ENCODE results near the gene MRTO4. TPM values are rescaled to one million over a fixed set of nuclear protein-coding genes. Genes with fewer than 3 reads are reported as not detected.

Gene MRTO4
- total and polyA plus RNA-seq, 8 donors = 17.6 to 34.6 (median 30.9) TPM

DNA sequence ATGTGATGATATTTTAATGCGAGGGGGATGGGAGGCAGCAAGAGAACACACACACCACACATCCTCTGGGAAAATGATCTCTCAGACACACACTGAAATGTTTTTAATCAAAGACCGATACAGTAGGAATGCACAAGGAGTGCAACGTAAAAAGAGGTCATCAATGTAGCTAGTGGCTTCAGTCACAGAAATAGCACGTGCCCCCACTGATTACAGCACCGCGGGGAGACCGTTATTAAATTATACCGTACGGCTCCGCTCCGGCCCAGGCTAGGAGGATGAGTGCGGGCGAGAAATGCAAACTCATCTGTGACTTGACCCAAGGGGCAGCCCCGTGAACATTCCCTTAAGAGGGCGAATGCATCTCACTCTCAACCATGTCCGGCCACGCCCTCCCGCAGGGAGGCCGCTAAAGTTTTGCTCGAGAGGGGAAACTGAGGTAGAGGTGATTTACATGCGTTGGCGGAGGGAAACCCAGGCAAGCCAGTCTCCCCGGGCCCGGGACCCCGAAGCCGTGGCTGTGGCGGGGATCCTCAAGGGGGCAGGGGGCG is 42.1 kb upstream of the MRTO4 start:
- intact Hi-C loops (cut with DNase I) = no loop called here
- ATAC-seq (peak; percentile 45), DNase-seq (peak in 3 of 4 donors; percentile 27 to 53 (median 29))
- Histone ChIP-seq H3K4me1 (peaks cover 9 to 75% of the 10 kb centered on the region in 2 donors), H3K36me3 (peaks cover 0 to 8% of the 10 kb centered on the region in 2 donors), H3K27ac (peak overlapping the region; percentile 91 to 97), H3K4me3 (peak overlapping the region; percentile 90 to 95), H3K9me3 (no peaks in the 10 kb centered on the region), H3K27me3 (no peaks in the 10 kb centered on the region)
- TF ChIP-seq, protein P1, sequence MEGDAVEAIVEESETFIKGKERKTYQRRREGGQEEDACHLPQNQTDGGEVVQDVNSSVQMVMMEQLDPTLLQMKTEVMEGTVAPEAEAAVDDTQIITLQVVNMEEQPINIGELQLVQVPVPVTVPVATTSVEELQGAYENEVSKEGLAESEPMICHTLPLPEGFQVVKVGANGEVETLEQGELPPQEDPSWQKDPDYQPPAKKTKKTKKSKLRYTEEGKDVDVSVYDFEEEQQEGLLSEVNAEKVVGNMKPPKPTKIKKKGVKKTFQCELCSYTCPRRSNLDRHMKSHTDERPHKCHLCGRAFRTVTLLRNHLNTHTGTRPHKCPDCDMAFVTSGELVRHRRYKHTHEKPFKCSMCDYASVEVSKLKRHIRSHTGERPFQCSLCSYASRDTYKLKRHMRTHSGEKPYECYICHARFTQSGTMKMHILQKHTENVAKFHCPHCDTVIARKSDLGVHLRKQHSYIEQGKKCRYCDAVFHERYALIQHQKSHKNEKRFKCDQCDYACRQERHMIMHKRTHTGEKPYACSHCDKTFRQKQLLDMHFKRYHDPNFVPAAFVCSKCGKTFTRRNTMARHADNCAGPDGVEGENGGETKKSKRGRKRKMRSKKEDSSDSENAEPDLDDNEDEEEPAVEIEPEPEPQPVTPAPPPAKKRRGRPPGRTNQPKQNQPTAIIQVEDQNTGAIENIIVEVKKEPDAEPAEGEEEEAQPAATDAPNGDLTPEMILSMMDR (IDR thresholded peaks at IDR 0.05) = no peak

DNA sequence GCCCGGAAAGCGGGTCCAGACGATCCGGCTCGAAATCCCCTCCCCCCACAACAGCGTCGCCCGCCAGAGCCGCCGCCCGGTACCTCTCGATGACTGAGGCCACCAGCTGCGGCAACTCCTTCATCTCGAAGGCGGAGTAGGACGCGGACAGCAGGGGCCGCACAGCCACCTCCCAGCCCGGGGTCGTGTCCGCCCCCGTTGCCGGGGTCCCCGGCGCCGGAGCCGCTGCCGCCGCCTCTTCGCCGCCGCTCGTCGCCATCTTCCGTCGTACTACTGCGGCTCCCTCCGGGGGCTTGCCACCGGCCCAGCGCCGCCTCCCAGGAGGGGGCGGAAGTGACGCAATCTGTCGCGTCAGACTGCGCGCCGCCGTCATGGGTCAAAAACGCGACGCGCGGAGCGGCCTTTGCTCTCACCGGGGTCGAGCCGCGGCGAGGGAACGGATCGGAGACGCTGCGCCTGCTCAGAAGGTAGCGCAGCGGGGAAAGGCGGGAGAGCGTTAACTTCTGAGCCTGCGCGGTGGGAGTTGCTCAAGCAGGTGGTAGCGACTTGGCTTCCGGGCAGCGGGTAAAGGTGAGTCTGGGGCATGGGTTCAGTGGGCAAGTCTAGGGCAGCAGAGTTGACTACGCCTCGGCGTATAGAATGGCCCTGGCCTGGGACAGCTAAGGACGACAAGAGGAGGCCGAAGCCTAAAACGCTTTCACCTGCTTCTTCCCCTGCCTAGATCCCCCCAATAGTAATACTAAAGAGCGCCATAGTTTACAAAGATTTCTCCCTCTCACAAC is 41.4 kb upstream of the MRTO4 start, which contains the start of gene UBR4:
Gene UBR4, minus strand, starts transcription at position 277 of the 782 bp plus-strand sequence. Its CDS starts 18 bp downstream, at position 259.
- intact Hi-C loops (cut with DNase I) = no loop called here
- Histone ChIP-seq H3K36me3 (peaks cover 0 to 15% of the 10 kb centered on the region in 2 donors), H3K4me3 (peak within 1 kb of the TSS; percentile 90 to 95), H3K27ac (peak within 1 kb of the TSS; percentile 91 to 97), H3K4me1 (peaks cover 9 to 69% of the 10 kb centered on the region in 2 donors), H3K9me3 (no peaks in the 10 kb centered on the region), H3K27me3 (no peaks in the 10 kb centered on the region)
- peak; percentile 97 for ATAC-seq
- peak; percentile 94 to 98 (median 96) for DNase-seq
- TF ChIP-seq, protein P1 (IDR thresholded peaks at IDR 0.05) = no peak

DNA sequence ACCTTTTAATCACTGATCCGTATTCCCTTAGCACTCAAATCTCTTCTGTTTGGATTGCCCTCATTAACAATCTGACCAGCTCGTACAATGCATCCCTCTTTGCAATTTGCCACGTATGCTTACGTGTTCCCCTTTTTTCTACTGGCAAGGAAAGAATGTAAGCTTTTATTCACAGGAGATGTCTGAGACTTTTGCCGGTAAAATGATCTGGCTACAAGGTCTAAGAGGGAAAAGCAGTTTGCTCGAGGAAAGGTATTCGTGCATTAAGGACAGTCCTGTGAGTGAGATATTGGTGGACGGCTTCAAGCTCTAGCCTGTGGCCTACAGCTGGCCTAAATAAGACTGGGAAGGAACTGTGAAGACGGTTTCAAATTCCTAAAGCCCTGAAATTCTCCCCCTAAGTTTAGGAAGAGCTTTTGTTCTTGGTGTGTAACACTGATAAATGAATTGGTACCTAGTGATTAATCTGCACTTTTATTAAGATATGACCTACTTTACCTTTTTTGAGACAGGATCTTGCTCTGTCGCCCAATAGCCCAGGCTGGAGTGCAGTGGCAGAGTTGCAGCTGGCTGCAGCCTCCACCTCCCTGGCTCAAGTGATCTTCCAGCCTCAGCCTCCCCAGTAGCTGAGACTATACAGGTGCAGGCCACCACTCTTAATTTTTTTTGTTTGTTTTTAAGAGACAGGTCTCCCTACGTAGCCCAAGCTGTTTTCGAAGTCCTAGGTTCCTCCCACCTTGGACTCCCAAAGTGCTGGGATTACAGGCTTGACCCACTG is 40.6 kb upstream of the MRTO4 start:
- DNase-seq (peak in 1 of 4 donors; percentile 14), ATAC-seq (peak; percentile 10)
- Histone ChIP-seq H3K36me3 (peaks cover 0 to 23% of the 10 kb centered on the region in 2 donors), H3K27ac (peak overlapping the region; percentile 91 to 97), H3K9me3 (no peaks in the 10 kb centered on the region), H3K27me3 (no peaks in the 10 kb centered on the region), H3K4me3 (peak overlapping the region; percentile 90 to 95), H3K4me1 (peaks cover 9 to 62% of the 10 kb centered on the region in 2 donors)
- intact Hi-C loops (cut with DNase I) = no loop called here
- TF ChIP-seq, protein P1 (IDR thresholded peaks at IDR 0.05) = no peak

DNA sequence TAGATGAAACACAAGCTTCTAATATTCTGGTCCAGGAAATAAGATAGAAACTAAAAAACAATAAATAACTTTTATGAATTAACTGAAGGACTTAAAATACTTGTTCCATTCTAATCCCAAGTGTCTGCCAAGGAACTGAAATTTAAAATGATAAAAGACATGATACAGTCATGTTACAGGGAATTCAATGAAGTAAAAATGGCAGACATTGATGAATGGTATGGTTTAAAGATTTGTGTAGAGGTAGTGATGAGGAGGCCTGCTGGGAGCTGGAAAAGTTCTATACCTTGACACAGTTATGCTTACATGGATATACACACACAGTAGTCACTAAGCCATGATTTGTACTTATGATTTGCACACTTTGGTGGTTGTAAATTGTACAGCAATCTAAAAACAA is 39.4 kb upstream of the MRTO4 start:
- intact Hi-C loops (cut with DNase I) = no loop called here
- DNase-seq (no peak), ATAC-seq (no peak)
- Histone ChIP-seq H3K27me3 (no peaks in the 10 kb centered on the region), H3K36me3 (peaks cover 0 to 33% of the 10 kb centered on the region in 2 donors), H3K4me3 (no peak overlapping the region), H3K27ac (no peak overlapping the region), H3K4me1 (peaks cover 9 to 50% of the 10 kb centered on the region in 2 donors), H3K9me3 (no peaks in the 10 kb centered on the region)
- TF ChIP-seq, protein P1 (IDR thresholded peaks at IDR 0.05) = no peak

Data from left lung (tissue), 10 donors.